Activated CD4-positive, CD25-positive, alpha-beta regulatory T cell treated with anti-CD3 and anti-CD28 coated beads, Interleukin-2, amount 50 U/mL, for 24 hours (primary cell): ENCODE data around the gene SUMF1.

Experiments used
- ATAC-seq, 2 donors: fragments of 150-1000 bp; cut with Tn5 transposase; one replicate each; pipeline ENCODE4 v1.10.0; 2021; ENCODE audit warnings: mild to moderate bottlenecking in 1 of 2, moderate library complexity in 1 of 2

Gene SUMF1

DNA sequence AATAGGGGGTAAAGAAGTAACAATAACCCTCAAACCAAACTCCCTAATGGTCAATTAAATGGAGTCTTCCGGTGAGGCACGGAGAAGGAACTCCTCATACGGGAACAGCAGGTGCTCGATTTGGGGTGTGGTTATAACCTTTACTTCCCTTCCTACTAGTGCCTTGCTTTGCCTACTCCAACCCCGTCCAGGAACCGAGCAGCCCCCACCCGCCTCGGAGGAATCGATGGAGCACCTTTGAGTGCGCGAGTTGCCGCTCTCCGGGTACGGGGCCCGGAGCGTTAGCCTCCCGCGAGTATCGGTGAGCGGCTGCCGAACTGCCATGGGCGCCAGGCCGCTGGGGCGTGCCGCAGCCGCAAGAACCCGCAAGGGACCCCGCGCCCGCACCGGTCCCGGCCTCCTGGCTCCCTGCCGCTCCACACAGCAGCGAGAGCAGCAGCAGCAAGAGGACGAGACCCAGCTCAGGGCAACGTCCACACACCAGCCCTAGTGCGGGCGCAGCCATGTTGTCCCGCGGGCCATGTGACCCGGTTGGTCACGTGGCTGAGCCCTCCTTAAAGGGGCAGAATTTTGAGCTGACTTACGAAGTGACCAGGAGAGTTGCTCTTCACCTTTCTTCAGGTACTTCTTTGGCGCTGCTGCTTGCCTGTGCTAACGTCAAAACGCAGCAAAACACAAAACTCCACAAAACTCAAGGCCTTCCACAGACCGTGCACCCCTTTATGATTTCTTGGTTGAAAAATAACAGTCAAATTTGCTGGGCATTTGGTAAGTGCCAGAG, at the start of gene SUMF1:
SUMF1 (minus strand) TSS at position 529 of the 781 bp plus-strand sequence; CDS start at position 505, 24 bp downstream.
- ATAC-seq, result peak; percentile 99

GRCh38 chr3:4515916-4516579, 49.0 kb upstream of the SUMF1 start:
- no peak for ATAC-seq

DNA sequence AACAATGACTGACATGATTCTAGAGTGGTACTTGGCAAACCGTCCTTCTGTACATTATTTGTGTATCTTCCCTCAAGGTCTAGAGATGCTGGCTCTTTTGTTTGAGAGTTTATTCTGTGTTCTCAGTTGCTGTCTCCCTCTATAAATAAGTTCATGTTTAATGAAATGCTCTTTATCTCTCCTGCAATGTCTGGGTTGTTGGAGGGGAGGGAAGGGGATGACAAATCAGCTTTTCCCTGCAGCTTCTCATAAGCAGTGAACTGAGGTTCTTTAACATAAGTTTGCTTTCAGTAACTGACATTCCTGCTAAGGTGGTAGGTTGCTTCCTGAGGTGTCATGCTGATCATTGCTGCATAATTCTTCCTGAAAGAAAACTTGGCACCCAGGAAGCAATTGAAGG, 47.8 kb upstream of the SUMF1 start:
- no peak for ATAC-seq

GRCh38 chr3:4514321-4514720, 47.3 kb upstream of the SUMF1 start:
- ATAC-seq, result no peak

DNA sequence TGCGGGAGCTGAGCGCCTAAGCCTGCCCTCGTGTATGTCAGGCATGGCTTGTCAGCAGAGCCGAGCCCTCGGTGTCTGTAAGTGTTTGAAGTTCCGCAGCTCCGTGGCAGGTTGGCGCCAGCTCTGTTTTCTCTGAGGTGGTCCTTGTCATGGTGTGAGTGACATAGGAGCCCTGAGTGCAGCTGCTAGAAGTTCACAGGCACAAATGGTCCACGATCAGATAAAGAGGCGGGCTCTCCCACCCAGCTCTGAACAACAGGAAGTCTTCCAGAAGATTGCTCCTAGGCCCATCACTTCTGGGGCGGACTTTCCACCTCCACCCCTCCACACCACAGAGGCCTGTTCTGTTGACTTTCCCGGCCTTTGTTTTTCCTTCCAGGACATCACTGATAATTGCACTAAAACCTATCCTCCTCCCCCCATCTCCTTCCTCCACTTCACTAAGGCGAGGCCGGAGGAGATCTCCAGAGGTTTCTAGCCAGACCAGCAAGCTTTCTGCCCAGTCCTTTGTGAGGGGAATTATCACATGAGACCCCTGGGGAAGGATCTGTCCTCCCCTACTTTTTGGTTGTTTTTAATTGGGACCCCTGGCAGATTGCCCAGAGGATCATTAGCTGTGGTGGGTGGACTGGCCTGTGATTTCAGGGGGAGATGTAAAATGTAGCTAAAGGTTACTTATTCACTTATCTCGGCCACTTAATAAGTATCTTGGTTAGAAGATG, 46.0 kb upstream of the SUMF1 start:
- ATAC-seq, result no peak

- no peak for ATAC-seq
Measured at GRCh38 chr3:4511491-4512262, 44.6 kb upstream of the SUMF1 start.

DNA sequence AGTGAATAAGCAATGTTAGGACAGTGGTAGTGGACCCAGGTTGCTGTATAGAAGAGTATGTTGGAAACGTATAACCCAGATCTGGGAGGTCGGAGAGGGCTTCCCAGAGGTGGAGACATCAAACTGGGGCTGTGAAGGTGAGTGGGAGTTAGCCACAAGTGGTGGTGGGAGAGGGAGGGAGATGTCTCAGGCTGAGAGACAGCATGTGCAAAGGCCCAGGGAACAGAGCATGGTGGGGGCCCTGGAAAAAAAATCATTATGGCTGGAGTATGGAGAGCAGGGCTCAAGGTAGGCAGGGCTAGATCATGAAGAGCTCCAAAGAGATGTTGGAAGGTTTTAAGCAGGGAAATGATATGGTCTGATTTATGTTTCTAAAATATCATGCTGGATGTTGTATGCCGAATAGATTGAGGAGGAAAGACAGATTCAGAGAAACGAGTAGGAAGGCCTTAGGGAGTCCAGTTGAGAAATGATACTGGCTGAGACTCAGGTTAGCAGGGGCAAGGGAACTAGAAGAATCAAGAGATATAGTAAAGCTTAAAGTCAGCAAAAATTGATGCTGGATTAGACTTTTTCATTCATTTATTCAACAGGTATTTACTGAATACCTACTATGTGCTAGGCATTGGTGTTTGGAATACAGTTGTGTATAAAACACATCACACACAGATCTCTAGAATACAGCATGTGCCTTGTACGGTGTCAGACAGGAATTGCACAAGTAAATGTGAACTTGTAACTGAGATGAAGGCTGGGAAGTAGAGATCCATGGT, 43.1 kb upstream of the SUMF1 start:
- no peak for ATAC-seq

DNA sequence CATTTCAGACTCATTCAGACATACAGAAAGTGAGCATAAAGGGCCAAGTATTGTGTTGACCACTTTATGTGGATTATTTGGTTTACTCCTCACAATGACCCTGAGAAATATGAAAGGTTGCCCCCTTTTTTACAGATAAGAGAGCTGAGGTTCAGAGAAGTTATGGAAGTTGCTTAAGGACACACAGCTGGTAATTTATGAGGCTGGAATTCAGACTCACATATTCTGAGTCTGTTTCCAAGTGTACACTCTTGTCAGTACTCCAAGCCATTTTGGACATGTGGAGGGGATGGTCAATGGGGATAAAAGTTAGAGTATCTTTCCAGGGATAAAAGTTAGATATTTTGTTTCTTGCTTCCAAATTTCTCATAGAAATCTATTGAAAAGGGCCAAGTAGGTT, 42.0 kb upstream of the SUMF1 start:
- no peak for ATAC-seq

- ATAC-seq, result peak; percentile 15 to 41
Measured at GRCh38 chr3:4508048-4508981, 41.2 kb upstream of the SUMF1 start.

GRCh38 chr3:4507024-4507596, 40.0 kb upstream of the SUMF1 start:
- ATAC-seq, result no peak

DNA sequence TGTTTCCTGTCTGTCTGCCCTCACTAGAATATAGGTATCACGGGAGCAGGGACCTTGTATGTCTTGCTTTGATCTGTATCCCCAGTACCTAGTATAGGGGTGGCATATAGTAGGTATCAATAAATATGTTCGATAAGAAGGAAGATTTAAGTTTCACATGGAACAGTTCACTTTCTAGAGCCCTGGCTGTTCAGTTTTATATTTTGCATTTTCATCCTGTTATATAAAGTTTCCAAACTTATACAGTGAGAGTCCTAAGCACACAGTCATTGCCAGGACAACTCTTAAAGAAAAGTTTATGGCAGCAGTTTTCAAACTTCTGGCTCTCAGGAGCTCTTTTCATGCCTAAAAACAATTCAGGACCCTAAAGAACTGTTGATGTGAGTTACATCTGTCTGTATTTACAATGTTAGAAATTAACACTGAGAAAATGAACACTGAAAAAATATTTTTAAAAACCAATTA, 39.5 kb upstream of the SUMF1 start:
- ATAC-seq, result no peak

DNA sequence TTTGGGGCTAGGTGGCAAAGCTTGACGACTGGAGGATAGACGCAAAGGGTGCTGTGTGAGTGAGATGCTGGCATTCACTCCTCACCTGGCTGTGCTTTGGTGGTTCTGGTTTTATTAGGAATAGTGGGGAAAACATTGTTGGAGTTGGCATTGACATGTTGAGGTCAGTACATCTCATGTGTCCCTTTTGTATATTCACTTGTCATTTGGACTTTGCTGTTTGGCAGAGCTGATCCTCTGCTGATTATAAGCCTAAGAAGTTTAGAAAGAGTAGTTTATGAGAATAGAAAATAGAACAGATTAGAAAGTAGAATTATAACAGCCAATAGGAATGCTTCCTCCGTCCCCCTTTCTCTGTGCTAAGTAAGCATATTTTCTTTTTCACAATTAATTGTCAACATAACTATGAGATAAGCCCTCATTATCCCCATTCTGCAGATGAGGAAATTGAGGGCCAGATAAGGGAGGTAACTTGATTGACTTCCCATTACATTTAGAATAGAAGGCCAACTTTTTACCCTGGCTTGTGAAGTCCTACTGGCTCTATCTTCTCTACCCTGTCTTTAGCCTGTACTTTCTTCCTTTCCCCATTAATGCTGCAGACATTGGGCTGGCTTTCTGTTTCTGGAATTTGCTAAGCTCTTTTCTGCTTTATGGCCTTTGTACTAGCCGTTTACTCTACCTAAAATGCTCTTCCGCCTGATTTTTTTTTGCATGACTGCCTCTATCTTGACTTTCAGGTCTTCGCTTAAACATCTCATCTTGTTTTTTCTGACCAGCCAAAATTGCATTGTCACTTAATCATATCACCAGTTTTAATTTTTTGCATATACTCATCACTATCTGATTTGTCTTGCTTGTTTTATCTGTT, 38.9 kb upstream of the SUMF1 start:
- ATAC-seq, result no peak

DNA sequence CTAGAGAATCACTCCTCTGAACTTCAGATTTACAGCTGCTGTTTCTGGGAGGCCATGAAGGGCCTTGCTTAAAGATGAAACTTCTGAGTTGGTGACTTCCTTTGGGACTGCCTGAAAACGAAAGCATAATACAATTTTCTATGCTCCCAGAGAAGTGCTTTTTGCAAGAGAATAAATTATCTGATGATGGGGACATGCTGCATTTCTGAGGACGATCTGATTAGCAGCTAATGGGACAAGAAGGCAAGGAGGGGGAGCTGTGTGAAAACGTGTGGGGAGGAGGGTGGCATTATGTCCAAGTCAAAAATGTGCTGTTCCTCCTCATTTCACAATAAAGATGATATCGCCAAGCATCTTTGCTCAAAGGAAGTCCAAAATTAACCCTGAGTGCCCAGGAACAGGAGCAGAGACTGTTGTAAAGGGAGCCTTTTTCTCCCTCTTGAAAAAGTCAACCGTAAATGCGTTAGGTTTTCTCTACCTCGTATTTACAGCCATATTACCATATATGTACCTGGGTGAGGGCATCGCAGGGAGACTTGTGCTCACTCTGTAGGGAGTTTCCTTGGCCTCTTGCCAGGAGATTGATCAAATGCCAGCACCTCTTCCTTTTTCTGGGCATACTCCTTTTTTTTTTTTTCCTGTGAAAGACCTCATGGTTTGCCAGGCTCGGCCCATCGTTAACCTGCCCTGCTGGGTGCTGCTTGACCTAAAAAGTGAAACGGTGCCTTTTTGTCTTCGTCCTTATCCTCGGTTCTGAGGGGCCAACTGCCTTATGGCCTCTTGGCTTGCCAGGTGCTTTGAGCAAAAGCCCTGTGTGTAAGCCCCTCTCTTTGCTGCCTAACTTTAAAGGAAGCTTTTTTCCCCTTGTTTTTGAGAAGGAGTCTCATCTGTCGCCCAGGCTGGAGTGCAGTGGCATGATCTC, 37.5 kb upstream of the SUMF1 start:
- peak; percentile 41 to 50 for ATAC-seq

- ATAC-seq, result peak in 1 of 2 donors; percentile 31
Measured at GRCh38 chr3:4503050-4503449, 36.0 kb upstream of the SUMF1 start.

- no peak for ATAC-seq
Measured at GRCh38 chr3:4501927-4502326, 34.9 kb upstream of the SUMF1 start.

DNA sequence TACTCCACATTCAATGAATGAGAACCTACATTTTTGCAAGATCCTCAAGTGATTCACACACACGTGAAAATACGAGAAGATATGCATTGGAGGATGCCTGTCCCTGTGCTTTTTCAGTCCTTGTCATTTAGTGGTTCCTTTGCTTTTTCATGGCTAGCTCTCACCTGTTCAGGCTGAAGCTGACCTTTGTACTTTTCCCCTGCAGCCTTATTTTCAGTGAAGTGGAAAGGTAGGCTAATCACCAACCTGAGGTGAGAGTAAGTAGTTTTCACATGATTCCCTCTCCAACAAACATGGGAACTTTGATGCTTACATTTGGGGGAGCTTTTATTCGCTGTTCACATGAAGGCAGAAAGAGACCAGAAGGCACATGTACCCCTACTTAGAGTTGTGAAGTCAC, 34.4 kb upstream of the SUMF1 start:
- ATAC-seq, result no peak

- ATAC-seq, result no peak
Measured at GRCh38 chr3:4498446-4498845, 31.4 kb upstream of the SUMF1 start.

DNA sequence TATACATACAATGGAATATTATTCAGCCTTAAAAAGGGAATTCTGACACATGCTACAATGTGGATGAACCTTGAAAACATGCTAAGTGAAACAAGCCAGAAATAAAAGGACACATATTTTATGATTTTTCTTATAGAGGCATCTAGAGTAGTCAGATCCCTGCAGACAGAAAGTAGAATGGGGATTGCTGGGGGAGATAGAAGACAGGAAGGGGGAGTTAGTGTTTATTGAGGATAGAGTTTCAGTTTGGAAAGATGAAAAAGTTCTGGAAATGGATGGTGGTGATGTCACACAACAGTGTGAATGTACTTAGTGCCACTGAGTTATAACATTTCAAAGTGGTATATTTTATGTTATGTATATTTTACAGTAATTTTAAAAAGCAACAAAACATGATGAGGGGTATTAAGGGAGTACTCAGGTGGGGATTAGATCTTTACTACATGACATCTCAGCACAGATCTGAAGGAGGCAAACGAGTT, 30.8 kb upstream of the SUMF1 start:
- no peak for ATAC-seq
